Kidney tubule cell (primary cell): ENCODE measurements around the gene TGFBR3.

ENCODE experiments used
- DNase-seq: peaks from one replicate; pipeline ENCODE4 v3.0.0-alpha.2; 2018; ENCODE audit warnings: low spot score

The TGFBR3 gene

DNA sequence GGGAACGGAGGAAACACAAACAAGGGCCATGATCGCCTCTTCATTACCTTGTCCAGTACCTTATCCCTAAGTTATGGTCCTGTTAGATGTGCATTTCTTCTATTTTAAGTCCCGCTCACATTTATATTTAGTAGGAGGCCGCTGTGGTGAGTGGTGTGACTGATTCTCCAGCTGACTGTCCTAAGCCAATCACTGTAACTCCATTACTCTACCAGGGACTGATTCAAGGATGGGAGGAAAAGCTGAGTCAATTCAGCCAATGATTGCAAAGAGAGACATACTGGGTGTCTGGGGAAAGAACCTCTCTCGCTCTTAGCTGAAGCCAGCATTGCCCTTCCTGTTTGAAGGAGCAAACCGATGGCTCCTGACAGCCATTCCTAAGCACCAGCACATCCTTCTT lies 59.7 kb downstream of the TGFBR3 start:
- DNase-seq = peak; percentile 28

GRCh38 chr1:91821126-91821868 lies 64.7 kb downstream of the TGFBR3 start:
- DNase-seq = no peak

DNA sequence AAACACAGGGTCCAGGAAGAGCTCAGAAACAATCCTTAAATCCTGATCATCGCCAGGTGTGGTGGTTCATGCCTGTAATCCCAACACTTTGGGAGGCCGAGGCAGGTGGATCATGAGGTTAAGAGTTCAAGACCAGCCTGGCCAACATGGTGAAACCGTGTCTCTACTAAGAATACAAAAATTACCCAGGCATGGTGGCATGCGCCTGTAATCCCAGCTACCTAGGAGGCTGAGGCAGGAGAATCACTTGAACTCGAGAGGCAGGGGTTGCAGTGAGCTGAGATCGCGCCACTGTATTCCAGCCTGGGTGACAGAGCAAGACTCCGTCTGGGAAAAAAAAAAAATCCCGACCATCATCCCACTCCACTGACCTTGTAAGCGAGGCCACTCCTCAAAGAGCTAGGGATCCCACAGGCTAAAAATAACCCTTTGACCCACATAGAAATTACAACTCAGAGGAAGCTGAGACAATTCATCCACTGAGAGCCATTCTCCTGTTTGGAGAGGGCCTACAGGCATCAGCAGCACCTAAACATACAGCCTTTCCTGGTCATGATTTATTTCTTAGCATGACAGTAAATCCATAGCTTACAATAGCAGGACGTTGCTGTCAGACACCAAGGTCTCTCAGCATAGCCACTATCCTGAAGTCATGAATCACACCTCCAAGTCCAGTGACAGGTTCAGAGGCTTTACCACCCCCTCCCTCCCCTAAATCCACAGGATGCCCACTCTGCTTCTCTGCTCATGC lies 66.7 kb downstream of the TGFBR3 start:
- DNase-seq = no peak

DNA sequence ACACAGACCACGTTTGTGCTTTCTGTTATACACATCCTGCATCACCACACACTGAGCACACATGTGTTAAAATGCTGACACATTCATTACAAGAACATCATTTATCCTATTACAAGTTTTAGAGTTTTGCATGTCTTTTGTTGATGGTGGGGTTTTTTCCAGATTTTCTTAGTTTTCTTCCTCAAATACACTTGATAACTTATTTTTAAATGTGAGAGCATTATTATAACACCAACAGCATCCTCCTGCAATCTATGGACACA lies 67.3 kb downstream of the TGFBR3 start:
- DNase-seq = no peak

- no peak for DNase-seq
Observed at GRCh38 chr1:91817211-91817905, 68.6 kb downstream of the TGFBR3 start.

DNA sequence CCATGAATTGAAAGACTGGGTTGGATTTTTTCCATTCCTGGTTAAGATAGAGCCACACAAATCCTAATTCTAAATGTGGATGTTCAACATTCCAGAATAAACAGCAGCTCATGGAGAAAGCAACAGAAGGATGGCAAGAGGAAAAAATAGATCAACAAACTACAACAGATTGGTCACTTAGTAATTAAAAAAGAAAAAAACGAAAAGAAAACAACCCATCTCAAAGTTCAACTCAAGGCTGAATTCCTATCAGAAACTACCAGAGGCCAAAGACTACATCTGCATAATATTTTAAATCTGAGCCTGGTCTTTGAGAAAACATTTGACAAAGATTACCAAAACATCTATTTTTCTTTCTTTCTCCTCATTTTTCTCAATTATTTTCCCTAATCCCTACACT lies 69.9 kb downstream of the TGFBR3 start:
- no peak for DNase-seq

- no peak for DNase-seq
Observed at GRCh38 chr1:91814448-91814847, 71.5 kb downstream of the TGFBR3 start.

- DNase-seq = no peak
Observed at GRCh38 chr1:91813813-91814212, 72.1 kb downstream of the TGFBR3 start.

DNA sequence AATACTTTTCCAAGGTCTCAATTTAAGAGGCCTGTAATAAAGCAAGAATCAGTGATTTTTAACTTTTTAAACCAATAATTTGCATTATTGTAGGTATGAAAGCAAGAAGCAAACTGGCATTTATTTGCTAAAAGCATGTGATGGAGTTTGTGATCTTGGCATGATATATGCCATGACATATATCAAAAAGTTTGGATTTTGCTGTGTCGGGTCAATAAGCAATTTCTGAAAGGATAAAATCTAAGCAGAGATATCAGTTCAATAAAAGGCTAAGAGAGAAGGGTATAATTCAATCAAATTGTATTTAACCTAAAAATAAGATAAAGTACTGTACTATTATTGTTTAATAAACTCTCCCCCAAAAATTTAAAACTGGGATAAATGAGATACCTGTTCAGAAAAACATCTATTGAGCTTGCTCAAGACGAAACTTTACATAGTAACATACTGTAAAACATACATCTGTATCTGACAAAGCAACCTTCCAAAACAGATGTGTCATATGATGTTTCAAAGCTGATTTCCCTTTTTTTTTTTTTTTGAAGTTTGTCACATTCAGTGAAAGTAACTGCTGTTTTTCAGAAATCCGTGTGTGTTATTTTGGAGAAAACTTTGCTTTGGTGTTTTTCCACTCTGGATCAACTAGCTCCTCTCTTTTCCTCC lies 74.5 kb downstream of the TGFBR3 start:
- no peak for DNase-seq

DNA sequence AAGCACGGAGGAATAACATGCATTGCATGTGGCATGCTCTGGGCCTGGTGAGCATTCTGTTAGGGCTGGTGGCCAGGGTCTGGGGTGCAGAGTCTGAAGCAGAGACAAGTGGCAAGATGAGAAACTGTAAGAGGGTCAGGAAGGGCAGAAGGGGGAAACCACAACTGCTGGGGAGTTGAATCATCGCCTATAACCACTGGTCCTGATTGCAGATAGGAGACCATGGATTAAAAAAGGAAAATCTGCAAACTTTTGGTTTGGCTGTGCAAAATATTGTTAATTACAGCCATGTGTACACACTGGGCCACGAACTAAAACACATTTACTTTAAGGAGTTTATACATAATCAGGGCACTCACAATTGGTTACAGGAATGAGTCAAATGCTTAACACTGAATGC lies 76.6 kb downstream of the TGFBR3 start:
- peak; percentile 42 for DNase-seq

DNA sequence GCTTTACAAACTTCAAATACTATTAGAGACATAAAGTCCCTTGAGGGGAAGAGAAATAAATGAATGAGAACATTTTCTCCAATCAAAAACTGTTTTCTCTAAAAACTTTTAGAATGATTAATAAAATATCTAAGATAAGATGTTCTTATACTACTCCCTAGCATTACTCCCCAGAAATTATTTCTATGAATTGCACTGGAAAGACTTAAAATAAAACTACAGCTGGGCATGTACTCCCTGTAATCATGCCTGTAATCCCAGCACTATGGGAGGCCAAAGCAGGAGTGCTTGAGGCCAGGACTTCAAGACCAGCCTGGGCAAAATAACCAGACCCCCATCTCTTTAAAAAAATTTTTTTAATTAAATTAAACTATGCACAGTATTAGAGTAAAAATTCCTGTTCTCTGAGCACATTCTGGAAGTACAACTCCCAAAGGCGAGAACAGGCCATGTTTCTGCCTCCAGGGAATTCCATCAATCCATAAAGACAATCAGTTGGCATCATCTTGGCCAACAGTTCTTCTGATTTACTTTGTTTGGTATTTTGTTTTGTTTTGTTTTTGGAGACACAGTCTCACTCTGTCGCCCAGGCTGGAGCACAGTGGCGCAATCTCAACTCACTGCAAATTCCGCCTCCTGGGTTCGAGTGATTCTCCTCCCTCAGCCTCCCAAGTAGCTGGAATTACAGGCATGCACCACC lies 77.9 kb downstream of the TGFBR3 start:
- no peak for DNase-seq

DNA sequence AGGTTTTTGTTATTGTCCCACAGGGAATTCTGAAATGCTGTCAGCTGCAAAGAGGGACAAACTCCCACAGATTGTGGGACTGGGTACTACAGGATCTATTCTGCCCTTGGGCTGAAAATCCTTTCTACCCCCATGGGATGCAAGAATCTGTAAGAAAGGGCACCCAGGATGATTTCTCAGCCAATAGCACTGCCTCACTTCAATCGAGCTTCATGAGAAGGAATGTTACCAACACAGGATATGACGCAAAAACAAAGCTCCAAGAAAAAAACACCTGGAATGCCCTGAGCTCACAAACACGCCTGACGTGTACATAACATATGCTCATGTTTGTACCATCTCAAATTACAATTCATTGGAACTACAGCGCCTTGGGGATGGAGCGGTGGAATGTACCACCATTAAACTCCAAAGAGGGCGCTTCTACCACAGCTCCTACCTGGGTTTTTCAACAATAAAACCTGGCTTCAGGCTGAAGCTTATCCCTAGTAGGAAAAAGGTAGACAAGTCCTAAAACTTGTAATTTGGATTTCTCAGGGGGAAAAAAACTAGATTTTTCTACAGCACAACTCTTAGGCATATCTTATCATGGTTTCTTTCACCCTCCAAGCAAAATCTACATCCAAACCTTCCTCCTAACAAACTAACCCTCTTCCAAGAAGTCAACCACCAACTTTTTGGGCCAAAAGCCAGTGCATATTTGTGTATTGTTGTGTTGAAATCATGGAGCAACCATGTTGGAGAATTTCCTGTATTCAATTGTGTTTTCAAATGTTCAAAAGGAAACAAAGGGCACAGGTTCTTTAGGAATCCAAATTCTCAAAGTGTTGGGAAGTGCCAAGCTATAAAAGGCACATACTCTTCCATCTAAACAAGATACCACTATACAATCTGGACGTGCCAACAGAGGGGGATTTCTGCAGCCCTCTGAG lies 78.9 kb downstream of the TGFBR3 start:
- no peak for DNase-seq

DNA sequence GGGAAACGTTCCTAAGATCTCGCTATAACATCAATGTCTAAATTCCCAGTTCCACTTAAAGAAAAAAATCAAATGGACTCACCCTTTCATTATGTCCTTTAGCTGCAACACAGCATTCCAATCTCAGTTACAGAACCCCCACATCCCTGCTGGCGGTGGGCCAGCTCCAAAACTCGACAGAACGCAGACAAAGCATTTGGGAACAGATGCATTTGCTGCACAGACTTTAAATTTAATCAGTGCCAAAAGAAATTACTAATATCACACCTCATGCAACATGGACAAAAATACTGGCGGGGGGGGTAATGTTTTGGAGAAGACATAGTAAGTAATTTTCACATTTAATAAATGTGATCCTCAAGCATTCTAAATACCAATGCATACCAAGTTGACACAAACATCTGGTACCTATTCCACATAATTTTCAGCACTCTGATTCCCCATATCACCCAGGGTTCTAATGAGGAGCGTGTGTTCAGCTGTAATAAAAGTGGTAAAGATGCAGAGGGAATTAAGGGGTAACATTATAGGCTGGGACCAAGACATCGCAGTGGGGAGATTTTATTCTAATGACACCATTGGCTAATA lies 79.7 kb downstream of the TGFBR3 start:
- DNase-seq = no peak

DNA sequence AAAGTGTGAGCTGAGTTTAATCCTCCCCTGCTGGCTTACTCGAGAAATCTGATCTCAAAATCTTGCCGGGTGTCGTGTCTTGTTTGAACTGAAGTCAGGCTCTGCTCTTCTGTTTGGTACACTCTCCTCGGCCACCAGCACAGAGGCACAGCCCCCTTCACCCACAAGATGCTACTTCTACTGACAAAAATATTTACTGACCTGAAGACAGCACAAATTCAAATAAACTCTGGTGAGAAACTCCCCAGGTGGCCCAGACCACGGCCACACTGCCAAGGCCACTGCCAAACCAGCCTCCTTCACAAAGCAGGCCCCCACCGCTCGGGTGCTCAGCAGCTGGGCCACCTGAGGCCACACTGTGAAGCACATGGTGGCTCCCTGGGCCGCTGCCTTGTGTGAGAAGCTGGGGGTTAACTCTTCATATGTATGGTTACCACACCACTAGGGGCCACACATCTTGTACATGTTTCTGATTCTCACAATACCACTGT lies 80.6 kb downstream of the TGFBR3 start:
- no peak for DNase-seq

- peak; percentile 92 for DNase-seq
Observed at GRCh38 chr1:91804546-91805023, 81.4 kb downstream of the TGFBR3 start.

DNA sequence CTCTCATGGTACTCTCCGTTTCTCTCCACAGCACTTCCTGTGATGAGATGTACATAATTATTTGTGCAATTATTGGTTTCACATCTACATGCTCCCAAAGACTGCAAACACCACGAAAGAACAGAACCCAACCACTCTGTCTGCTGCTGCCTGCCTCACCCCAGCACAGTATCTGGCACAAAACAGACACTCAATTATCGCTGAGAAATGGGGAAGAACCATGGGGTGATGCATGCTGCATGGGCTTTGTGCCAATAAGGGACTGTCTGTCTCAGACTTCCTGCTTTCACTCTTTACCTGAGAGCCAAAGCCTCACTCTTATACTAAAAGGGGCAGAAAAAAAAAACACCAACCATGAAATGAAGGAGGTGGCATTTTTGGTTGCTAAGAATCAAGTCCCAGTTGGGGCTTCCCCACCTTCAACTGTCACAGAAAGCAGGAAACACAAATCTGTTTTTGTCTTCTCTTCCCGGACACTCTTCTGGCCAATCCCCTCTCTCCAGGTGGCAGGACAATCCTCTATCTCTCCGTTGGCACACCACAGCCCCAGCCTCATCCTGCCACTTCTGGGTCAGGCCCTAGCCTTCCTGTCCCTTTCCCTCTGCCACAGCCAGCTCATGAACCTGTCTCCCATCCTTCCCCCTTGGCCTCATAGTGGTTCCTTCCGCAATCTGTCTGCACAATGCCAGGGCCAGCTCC lies 82.0 kb downstream of the TGFBR3 start:
- peak; percentile 81 for DNase-seq

- no peak for DNase-seq
Observed at GRCh38 chr1:91803123-91803522, 82.8 kb downstream of the TGFBR3 start.

GRCh38 chr1:91801496-91802115 lies 84.3 kb downstream of the TGFBR3 start:
- no peak for DNase-seq

- DNase-seq = peak; percentile 30
Observed at GRCh38 chr1:91799863-91800262, 86.1 kb downstream of the TGFBR3 start.
